ENCODE results near the gene ADCY1.

The ADCY1 gene

GRCh38 chr7:45593121-45593541 is 19.0 kb downstream of the ADCY1 start:
- no peak for DNase-seq (ENCODE audit: low read depth in 2 of 2, low spot score in 1 of 2)

DNA sequence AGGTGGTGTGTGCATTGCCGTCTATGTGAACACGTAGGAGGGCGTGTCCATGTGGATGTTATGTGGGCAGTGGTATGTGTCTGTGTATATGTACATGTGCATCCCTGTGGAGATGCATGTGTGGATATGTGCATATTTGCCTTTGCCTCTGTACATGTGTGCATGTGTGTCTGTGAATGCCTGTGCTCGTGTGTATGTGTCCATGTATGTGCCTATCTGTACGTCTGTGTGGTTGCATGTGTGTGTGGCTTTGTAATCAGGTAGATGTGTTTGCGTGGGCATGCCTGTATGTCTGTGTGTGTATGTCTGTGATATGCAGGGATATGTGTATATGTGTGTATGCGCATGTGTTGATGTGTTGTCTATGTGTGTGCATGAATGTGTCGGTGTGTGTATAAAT is 19.7 kb downstream of the ADCY1 start:
- no peak for DNase-seq (ENCODE audit: low read depth in 2 of 2, low spot score in 1 of 2)

GRCh38 chr7:45594745-45595535 is 20.8 kb downstream of the ADCY1 start:
- no peak for DNase-seq (ENCODE audit: low read depth in 2 of 2, low spot score in 1 of 2)

DNA sequence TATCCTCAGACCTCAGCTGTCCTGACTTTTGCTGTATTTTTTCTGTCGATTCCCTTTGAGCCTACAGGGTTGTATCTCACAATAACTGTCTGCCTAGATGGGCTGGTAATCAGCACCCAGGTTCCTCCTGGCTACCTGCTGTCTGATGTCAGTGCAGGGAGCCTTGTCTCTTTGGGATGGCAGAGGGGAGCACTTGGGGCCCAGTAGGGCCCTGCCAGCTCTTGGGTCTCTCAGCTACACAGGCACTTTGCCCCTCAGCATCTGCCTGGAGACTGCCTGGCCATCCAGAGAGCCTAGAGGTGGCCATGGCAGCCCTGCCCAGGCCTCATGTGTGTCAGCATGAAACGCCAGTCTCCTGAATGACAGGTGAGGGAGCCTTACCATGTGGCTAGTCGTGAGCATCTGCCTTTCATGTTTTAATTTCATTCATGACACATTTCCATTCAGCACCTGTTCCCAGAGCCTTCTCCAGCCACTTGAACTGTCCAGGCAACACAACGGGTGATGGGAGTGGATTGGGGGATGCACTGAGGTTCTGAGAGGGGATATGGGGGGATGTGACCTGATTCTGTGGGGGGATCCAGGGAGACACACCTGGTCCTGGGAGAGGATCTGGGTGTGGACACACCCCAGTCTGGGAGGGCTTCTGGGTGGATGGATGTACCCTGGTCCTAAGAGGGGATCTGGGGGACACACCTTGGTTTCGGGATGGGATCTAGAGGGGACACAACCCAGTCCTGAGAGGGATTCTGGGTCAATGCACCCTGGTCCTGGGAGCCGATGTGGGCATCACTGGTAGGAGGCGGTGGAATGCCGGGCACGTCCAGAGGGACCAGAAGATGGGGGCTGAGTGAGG is 21.9 kb downstream of the ADCY1 start:
- no peak for DNase-seq (ENCODE audit: low read depth in 2 of 2, low spot score in 1 of 2)

DNA sequence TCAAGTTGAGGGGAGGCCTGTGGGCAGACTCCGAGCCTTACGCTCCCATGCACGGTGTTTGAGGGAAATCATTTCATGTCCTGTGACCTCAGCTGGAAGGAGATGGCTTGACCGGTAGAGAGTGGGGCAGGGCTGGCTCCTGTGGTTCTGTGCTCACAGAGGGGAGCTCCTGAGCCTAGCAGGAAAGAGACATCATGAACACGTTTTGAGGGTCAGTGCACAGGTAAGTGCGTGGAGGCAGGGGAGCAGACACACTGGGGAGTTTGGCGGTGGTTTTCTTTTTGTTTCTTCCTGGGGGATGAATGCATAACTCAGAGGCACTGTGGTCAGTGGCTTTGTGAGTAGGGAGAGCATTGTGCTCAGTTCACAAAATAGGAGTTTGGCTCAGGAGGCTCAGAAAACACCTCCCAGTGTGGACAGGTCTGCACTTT is 22.5 kb downstream of the ADCY1 start:
- DNase-seq (ENCODE audit: low read depth in 2 of 2, low spot score in 1 of 2): no peak

- DNase-seq (ENCODE audit: low read depth in 2 of 2, low spot score in 1 of 2): no peak
These were observed 23.3 kb downstream of the ADCY1 start for GRCh38 chr7:45597286-45597984.

DNA sequence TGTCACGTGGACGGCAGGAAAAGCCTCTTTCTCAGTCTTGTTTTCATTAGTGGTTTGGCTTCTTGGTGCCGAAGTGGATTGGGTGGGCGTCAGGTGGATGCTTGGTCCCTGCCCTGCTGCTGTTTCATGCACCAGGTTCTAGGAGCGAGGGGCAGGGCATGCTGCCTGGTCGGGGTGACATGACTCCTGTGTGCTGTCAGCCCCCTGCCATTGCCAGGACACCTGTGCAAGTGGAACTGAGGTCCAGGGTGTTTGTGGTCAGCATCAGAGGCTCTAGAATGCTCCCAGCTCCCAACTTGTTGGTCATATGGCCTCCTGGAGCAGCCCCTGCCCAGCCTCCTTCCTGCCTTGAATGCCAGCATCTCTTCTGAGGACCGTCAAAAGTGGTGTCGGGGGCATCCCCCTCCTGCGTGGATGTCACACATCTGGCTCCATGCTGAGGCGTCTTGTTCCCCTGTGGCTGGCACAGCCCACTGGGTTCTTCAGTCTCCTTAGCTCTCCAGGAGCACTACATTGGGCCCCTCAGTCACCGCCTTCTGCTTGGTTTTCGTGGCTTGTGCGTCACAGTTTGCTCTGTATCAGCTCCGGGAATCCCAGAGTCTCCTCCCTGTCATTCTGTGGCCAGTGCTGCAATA is 24.8 kb downstream of the ADCY1 start:
- no peak for DNase-seq (ENCODE audit: low read depth in 2 of 2, low spot score in 1 of 2)

DNA sequence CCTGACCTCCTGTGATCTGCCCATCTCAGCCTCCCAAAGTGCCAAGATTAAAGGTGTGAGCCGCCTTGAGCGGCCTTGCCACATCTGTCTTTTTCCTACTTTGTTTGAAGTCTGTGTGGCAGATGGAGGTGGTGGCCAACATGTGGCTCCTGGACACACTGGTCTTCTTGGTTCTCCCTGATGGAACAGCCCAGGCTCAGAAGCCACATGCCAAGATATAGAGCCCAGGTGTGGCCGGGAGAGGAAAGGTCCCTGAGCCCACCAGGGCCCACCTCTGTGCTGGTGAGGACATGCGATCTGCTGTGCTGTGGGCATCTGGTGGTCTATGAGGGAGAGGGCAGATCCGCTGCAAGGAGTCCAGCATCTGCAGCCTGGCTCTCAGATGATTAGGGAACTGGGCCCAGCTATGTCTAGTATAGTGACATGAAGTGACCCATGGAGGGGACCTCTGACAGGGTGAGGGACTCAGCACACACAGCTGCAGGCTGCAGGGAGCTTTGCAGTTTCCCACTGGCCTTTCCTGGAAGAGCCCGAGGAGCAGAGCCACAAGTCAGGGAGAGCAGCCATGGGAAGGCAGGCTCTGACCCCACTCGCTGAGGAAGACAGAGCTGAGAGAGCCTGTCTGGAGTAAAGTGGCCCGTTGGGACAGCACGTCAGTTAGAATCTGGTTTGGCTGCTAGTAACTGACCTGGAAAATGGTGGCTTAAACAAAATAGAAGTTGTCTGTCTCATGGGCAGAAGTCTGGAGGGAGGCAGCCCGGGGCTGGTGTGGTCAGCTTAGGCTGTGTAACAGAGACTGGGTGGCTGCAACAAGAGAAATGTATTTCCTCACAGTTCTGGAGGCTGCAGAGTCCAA is 25.9 kb downstream of the ADCY1 start:
- DNase-seq (ENCODE audit: low read depth in 2 of 2, low spot score in 1 of 2): no peak

- DNase-seq (ENCODE audit: low read depth in 2 of 2, low spot score in 1 of 2): no peak
These were observed 26.9 kb downstream of the ADCY1 start for GRCh38 chr7:45601094-45601493.

- no peak for DNase-seq (ENCODE audit: low read depth in 2 of 2, low spot score in 1 of 2)
These were observed 27.8 kb downstream of the ADCY1 start for GRCh38 chr7:45601816-45602540.

DNA sequence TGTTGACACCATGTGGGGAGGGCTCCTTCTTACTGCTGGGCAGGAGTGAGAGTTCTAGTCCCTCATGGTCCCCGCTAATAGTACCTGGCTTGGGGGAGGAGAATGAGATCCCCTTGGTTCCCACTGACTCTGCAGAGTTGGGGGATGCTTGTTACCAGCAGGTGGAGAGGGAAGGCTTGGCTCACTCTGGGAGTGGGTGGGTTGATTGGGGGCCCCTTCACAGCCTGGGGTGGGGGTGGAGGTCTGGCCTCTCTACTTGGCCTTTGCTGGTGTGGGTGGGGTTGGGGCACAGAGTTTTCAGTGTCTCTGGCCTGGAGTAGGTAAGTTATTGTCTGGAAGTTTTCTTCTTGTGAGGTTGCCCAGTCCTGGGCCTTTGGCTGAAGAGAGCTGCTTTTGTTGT is 31.9 kb downstream of the ADCY1 start:
- no peak for DNase-seq (ENCODE audit: low read depth in 2 of 2, low spot score in 1 of 2)

DNA sequence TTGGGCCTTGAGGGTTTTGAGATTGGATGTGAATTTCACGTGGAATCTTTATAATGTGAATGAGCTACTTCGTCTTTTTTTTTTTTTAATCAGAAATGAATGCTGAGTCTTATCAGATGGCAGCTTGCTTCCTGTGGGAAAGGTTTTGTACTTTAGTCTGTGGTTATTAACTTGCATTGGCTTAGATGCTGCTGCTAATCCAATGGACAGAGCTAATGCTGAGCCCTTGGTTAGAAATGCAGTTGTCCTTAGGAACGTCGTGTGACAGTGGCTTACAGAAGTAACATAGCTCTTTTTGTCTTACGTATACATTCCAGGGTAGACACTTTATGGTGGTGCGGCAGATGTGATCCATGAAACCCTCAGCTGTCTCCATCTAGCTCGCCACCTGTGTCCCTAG is 32.8 kb downstream of the ADCY1 start:
- no peak for DNase-seq (ENCODE audit: low read depth in 2 of 2, low spot score in 1 of 2)

GRCh38 chr7:45609180-45609579 is 35.0 kb downstream of the ADCY1 start:
- no peak for DNase-seq (ENCODE audit: low read depth in 2 of 2, low spot score in 1 of 2)

- DNase-seq (ENCODE audit: low read depth in 2 of 2, low spot score in 1 of 2): no peak
These were observed 35.9 kb downstream of the ADCY1 start for GRCh38 chr7:45610019-45610418.

DNA sequence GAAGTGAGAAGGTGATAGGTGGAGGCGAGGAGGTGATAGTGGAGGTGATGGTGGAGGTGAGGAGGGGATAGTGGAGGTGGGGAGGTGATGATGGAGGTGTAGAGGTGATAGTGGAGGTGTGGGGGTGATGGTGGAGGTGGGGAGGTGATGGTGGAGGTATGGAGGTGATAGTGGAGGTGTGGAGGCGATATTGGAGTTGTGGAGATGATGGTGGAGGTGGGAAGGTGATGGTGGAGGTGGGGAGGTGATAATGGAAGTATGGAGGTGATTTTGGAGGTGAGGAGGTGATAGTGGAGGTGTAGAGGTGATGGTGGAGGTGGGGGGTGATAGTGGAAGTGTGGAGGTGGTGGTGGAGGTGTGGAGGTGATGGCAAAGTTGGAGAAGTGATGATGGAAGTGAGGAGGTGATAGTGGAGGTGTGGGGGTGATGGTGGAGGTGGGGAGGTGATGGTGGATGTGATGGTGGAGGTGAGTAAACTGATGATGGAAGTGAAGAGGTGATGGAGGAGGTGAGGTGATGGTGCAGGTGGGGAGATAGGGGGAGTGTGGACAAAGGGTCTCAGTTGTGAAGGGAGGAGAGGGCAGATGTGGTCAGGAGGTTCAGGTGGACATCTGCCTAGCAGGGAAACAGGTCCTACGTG is 36.6 kb downstream of the ADCY1 start:
- no peak for DNase-seq (ENCODE audit: low read depth in 2 of 2, low spot score in 1 of 2)

DNA sequence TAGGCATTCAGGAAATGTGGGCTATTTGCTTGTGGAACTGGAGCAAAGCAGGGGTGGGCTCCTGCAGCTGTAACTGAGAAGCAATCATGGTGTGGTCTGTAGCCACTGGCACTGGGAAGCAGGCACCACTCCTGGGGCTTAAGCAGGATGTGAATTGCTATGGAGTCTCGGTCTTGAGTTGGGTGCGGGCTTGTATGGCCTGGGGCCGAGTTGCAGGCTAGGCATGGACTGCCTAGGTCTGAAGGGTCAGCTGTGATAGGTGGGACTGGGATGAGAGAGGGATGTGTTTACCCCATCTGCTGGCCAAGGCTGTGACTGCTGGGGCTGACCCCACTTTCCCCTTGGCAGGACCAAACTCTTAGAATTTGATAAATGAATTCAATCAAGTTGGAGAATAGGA is 43.0 kb downstream of the ADCY1 start:
- DNase-seq (ENCODE audit: low read depth in 2 of 2, low spot score in 1 of 2): no peak

GRCh38 chr7:45622058-45622457 is 47.9 kb downstream of the ADCY1 start:
- DNase-seq (ENCODE audit: low read depth in 2 of 2, low spot score in 1 of 2): no peak

- no peak for DNase-seq (ENCODE audit: low read depth in 2 of 2, low spot score in 1 of 2)
These were observed 49.0 kb downstream of the ADCY1 start for GRCh38 chr7:45623157-45623556.

DNA sequence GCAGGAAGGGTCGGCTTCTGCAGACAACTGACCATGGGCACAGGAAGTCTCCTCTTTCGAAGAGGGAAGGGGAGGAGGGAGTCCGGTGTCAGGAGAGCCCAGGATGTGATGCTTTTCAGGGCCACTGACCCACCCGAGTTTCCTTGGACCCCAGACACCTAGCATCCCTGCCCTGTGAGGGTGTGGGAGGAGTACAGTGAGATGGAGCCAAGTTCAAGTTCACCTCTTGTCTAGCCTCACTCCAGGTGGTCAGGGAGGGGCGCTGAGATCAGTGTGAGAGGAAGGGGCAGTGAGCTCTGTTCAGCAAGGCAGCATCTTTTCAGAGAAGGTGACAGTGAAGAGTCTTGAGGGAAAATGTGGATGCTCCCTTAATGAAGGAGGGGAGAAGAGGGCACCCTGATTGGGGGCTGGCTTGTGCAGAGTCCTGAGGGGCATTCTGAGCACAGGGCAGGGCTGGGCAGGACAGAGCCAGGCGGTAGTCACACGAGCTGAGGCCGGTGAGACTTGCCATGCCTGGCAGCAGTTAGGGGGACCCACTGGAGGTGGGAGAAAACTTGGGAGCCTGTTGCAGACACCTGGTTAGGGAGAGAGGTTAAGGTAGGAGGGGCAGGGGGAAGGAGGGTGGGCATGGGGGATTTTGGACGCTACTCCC is 49.7 kb downstream of the ADCY1 start:
- no peak for DNase-seq (ENCODE audit: low read depth in 2 of 2, low spot score in 1 of 2)
